Pons (tissue), 1 donor: ENCODE results near the gene RAB3D.
A peak's percentile ranks its signal among the peaks of the same experiment; 100 is the strongest.
"Not testable (repeated sequence)": the region's sequence is repeated elsewhere in the genome, so short reads cannot be mapped to it uniquely, and the experiment has no call there.

Experiments used
- DNase-seq: peaks from one replicate; pipeline ENCODE4 v3.0.0-alpha.2; 2016; ENCODE audit warnings: low spot score

RAB3D gene

GRCh38 chr19:11339254-11340098 is at the start of gene RAB3D:
RAB3D (minus strand) TSS chr19:11339657; CDS start chr19:11337399, 2,258 bp downstream.
- peak; percentile 67 for DNase-seq

GRCh38 chr19:11387162-11388034 is 47.9 kb upstream of the RAB3D start:
- no peak for DNase-seq

GRCh38 chr19:11384778-11385129 is 45.3 kb upstream of the RAB3D start:
- DNase-seq: no peak

- DNase-seq: no peak
These were observed 44.2 kb upstream of the RAB3D start for GRCh38 chr19:11383706-11384048.

- DNase-seq: no peak
These were observed 43.6 kb upstream of the RAB3D start for GRCh38 chr19:11382898-11383705.

- peak; percentile 97 for DNase-seq
These were observed 41.4 kb upstream of the RAB3D start for GRCh38 chr19:11380653-11381537.

GRCh38 chr19:11379857-11380350 is 40.4 kb upstream of the RAB3D start:
- no peak for DNase-seq

GRCh38 chr19:11379269-11379845 is 39.9 kb upstream of the RAB3D start:
- not testable (repeated sequence) for DNase-seq

- DNase-seq: no peak
These were observed 39.1 kb upstream of the RAB3D start for GRCh38 chr19:11378319-11379189.

GRCh38 chr19:11377756-11378155 is 38.3 kb upstream of the RAB3D start:
- no peak for DNase-seq

GRCh38 chr19:11377237-11377636 is 37.8 kb upstream of the RAB3D start:
- DNase-seq: peak; percentile 69

- DNase-seq: no peak
These were observed 35.9 kb upstream of the RAB3D start for GRCh38 chr19:11375143-11375948.

- DNase-seq: peak; percentile 100
These were observed 35.1 kb upstream of the RAB3D start, which contains the start of gene SWSAP1 for GRCh38 chr19:11374433-11375142. SWSAP1 (plus strand) TSS chr19:11374666; CDS start chr19:11374681, 15 bp downstream.

GRCh38 chr19:11373885-11374432 is 34.5 kb upstream of the RAB3D start:
- no peak for DNase-seq

- peak; percentile 60 for DNase-seq
These were observed 33.9 kb upstream of the RAB3D start for GRCh38 chr19:11373166-11373884.

- no peak for DNase-seq
These were observed 31.3 kb upstream of the RAB3D start for GRCh38 chr19:11370744-11371143.

- no peak for DNase-seq
These were observed 28.1 kb upstream of the RAB3D start for GRCh38 chr19:11367528-11367927.
